ENCODE measurements around the gene SENP1. TPM values are rescaled to one million over a fixed set of nuclear protein-coding genes. Genes with fewer than 3 reads are reported as not detected.

The SENP1 gene
- total RNA-seq, 1 donor from 2014 or later, result 44.0 TPM

GRCh38 chr12:48010366-48010970, 95.4 kb downstream of the SENP1 start:
- Mint-ChIP-seq H3K27me3 (ENCODE audit: low read depth) (peaks cover 67% of the 10 kb centered on the region), H3K4me3 (no peak overlapping the region)
- TF ChIP-seq, protein P1, sequence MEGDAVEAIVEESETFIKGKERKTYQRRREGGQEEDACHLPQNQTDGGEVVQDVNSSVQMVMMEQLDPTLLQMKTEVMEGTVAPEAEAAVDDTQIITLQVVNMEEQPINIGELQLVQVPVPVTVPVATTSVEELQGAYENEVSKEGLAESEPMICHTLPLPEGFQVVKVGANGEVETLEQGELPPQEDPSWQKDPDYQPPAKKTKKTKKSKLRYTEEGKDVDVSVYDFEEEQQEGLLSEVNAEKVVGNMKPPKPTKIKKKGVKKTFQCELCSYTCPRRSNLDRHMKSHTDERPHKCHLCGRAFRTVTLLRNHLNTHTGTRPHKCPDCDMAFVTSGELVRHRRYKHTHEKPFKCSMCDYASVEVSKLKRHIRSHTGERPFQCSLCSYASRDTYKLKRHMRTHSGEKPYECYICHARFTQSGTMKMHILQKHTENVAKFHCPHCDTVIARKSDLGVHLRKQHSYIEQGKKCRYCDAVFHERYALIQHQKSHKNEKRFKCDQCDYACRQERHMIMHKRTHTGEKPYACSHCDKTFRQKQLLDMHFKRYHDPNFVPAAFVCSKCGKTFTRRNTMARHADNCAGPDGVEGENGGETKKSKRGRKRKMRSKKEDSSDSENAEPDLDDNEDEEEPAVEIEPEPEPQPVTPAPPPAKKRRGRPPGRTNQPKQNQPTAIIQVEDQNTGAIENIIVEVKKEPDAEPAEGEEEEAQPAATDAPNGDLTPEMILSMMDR (conservative IDR thresholded peaks at IDR 0.05), result no peak

DNA sequence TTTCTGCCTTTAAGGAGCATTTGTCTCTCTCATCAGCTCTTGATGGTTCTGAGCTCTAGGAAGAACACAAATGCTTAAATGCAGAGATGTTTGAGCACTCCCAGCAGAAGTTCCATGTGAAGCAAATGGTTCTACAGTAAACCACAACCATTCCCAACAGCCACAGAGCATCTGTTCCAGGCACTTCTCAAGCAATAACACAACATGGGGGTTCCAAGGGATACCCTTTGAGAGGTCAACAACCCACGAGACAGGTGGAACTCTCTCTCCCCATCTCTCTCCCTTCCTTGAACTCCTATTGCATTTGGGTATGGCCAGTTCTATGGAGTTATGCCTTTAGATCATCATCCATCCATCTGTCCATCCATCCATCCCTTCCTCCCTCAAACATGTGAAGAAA, 96.4 kb downstream of the SENP1 start:
- no peak for DNase-seq (ENCODE audit: low read depth, low spot score)
- Mint-ChIP-seq H3K36me3 (ENCODE audit: low read depth) (no peaks in the 10 kb centered on the region), H3K27me3 (ENCODE audit: low read depth) (peaks cover 64% of the 10 kb centered on the region), H3K9me3 (no peaks in the 10 kb centered on the region), H3K4me1 (peaks cover 24% of the 10 kb centered on the region), H3K27ac (ENCODE audit: unreplicated experiment) (no peak overlapping the region), H3K4me3 (peak overlapping the region; percentile 12)
- TF ChIP-seq, protein P1 (conservative IDR thresholded peaks at IDR 0.05), result no peak

More at GRCh38 chr12:48010366-48010970, 95.4 kb downstream of the SENP1 start:
- no peaks in the 10 kb centered on the region for H3K9me3 Mint-ChIP-seq
- H3K27ac Mint-ChIP-seq (ENCODE audit: unreplicated experiment), result peak overlapping the region; percentile 35
- peaks cover 21% of the 10 kb centered on the region for H3K4me1 Mint-ChIP-seq
- no peaks in the 10 kb centered on the region for H3K36me3 Mint-ChIP-seq (ENCODE audit: low read depth)
- DNase-seq (ENCODE audit: low read depth, low spot score), result no peak

GRCh38 chr12:48008950-48009349, 96.9 kb downstream of the SENP1 start:
- Mint-ChIP-seq H3K4me3 (no peak overlapping the region), H3K27me3 (ENCODE audit: low read depth) (peaks cover 63% of the 10 kb centered on the region), H3K9me3 (no peaks in the 10 kb centered on the region), H3K4me1 (peaks cover 24% of the 10 kb centered on the region), H3K27ac (ENCODE audit: unreplicated experiment) (no peak overlapping the region), H3K36me3 (ENCODE audit: low read depth) (no peaks in the 10 kb centered on the region)
- DNase-seq (ENCODE audit: low read depth, low spot score), result no peak
- TF ChIP-seq, protein P1 (conservative IDR thresholded peaks at IDR 0.05), result no peak

DNA sequence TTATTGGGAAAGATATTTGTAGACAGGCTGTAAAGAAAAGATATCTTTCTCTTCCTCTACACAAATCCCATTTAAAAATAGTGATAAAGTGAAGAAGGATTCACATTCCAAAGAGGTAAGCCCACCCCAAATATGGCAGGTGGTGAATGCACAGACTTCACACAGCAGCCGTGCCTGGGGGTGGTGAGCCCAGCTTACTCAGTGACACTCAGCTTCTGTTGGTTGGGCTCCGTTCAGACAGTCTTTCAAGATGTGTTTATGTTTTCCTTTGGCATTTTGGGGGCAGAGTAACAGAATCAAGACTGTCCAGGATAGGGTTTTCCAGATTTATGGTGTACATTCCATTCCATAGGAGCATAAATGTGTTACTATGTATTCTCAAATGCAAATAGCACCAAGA, 97.5 kb downstream of the SENP1 start:
- TF ChIP-seq, protein P1 (conservative IDR thresholded peaks at IDR 0.05), result no peak
- Mint-ChIP-seq H3K9me3 (no peaks in the 10 kb centered on the region), H3K36me3 (ENCODE audit: low read depth) (no peaks in the 10 kb centered on the region), H3K4me1 (peaks cover 29% of the 10 kb centered on the region), H3K27me3 (ENCODE audit: low read depth) (peaks cover 64% of the 10 kb centered on the region), H3K4me3 (no peak overlapping the region), H3K27ac (ENCODE audit: unreplicated experiment) (no peak overlapping the region)
- no peak for DNase-seq (ENCODE audit: low read depth, low spot score)

GRCh38 chr12:48007206-48007605, 98.7 kb downstream of the SENP1 start:
- TF ChIP-seq, protein P1 (conservative IDR thresholded peaks at IDR 0.05), result no peak
- Mint-ChIP-seq H3K27me3 (ENCODE audit: low read depth) (peaks cover 68% of the 10 kb centered on the region), H3K27ac (ENCODE audit: unreplicated experiment) (no peak overlapping the region)

More at GRCh38 chr12:48007206-48007605, 98.7 kb downstream of the SENP1 start:
- Mint-ChIP-seq H3K4me1 (peaks cover 41% of the 10 kb centered on the region), H3K4me3 (no peak overlapping the region), H3K36me3 (ENCODE audit: low read depth) (no peaks in the 10 kb centered on the region), H3K9me3 (no peaks in the 10 kb centered on the region)
- DNase-seq (ENCODE audit: low read depth, low spot score), result no peak

Measured in neural crest cell (in vitro differentiated cells).